Choroid plexus epithelial cell (primary cell): ENCODE data around the gene LEMD2.
A peak's percentile ranks its signal among the peaks of the same experiment; 100 is the strongest.

ENCODE experiments used
- DNase-seq: peaks from one replicate; pipeline ENCODE4 v3.0.0-alpha.2; 2010; ENCODE audit warnings: low read depth
- H3K4me3 ChIP-seq: 2 replicates; pipeline ENCODE4 v1.5.1; 2011; ENCODE audit warnings: low read depth, mild to moderate bottlenecking, control low read depth, low read length, moderate library complexity
- TF ChIP-seq, protein P1 (sequence below): conservative IDR thresholded peaks from 2 replicates; pipeline ENCODE4 v1.5.1; 2011; ENCODE audit warnings: low read depth, mild to moderate bottlenecking, control low read depth, inconsistent platforms, low read length, moderate library complexity

The LEMD2 gene

DNA sequence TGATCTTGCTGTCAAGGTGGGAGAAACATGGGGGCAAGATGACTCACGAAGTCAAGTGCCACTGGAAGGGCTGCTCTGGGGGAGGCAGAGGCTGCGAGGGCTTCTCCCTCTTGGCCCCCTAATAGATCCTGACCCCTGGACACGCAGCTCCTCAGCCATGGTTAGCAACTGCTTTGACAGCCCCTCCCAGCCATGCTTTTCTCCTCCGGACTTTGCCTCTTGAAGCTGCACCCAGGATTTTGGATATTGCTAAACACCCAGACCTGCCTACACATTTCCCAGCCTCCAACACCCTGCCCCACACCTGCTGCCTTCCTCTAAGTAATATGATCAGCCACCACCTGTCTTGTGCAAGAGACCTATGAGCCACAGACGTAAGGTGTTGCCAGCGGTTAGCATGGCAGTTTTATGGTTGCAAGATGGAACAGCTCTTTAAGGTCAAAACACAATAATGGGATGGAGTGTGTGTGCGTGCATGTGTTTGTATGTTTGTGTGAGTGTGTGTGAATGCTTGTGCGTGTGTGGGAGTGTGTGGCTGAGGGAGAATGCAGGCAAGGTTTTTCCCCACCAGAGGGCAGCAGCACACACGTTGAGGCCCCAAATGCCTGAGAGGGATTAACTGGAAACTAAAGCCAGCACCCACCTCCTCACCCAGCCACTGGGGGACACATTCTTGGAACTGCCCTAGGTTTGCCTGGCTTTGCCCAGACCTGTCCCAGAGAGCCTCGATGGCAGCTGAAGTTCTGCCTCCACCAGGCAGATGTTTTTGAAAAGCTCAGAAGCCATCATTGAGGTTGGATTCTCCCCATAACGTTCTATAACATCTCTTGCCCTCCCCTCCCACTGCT lies 44.7 kb downstream of the LEMD2 start:
- H3K4me3 ChIP-seq: no peak overlapping the region
- peak; percentile 81 for DNase-seq
- TF ChIP-seq, protein P1, sequence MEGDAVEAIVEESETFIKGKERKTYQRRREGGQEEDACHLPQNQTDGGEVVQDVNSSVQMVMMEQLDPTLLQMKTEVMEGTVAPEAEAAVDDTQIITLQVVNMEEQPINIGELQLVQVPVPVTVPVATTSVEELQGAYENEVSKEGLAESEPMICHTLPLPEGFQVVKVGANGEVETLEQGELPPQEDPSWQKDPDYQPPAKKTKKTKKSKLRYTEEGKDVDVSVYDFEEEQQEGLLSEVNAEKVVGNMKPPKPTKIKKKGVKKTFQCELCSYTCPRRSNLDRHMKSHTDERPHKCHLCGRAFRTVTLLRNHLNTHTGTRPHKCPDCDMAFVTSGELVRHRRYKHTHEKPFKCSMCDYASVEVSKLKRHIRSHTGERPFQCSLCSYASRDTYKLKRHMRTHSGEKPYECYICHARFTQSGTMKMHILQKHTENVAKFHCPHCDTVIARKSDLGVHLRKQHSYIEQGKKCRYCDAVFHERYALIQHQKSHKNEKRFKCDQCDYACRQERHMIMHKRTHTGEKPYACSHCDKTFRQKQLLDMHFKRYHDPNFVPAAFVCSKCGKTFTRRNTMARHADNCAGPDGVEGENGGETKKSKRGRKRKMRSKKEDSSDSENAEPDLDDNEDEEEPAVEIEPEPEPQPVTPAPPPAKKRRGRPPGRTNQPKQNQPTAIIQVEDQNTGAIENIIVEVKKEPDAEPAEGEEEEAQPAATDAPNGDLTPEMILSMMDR: peak; percentile 98

DNA sequence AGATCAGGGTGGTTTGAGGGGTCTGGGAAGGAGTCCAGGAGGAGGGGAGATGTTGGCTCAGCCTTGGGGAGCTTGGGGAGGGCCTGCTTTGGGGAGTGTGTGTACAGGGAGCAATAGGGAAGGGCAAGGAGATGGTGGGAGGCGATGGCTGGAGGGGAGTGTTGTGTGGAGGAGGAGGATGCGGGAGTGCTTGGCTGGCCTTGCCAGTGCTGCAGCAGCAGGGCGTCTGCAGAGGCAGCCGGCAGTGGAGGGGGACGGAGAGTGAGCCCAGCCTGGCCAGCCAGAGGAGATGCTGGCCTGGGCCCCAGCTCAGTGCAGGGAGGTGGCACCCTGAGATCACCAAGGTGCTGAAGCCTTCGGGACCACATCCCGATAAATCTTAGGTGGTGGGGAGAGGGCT lies 46.1 kb downstream of the LEMD2 start:
- TF ChIP-seq, protein P1: no peak
- no peak for DNase-seq

DNA sequence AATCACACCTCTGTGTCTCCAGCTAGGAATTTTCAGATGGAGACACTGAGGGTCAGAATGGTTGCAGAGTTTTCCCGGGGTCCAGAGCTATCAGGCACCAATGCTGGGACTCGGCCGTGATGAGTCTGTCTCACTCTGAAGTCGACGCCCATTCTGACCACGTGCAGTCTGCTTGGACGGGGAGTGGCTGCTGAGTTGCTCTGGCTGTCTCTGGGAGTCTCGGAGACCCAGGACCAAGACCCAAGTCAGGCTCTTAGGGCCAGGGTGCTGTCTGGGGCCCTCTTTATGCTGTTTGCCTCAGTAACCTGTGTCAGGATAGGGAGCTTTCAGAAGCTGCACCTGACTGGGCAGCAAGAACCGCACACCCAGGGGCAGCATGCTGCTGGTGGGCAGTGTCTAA lies 46.8 kb downstream of the LEMD2 start:
- DNase-seq: no peak
- no peak overlapping the region for H3K4me3 ChIP-seq
- TF ChIP-seq, protein P1: no peak

More for the DNA sequence above, 46.1 kb downstream of the LEMD2 start:
- no peak overlapping the region for H3K4me3 ChIP-seq

DNA sequence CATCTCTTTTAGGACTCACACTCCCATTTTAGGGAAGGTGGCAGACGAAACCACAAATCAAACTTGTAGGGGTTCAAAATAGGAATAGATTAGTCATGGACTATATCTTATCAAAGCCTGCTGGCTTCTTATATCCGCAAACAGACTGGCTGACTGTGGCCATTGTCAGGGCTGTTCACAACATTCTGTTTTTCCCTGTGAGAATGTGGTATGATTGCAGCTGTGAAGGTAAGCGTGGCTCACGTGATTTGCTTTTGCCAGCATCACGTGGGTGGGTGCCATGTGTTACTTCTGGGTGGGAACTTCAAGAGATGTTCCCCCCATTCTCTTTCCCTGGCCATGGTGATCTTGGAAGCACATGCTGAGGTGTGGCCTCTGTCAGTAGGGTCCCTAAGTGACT lies 48.1 kb downstream of the LEMD2 start:
- no peak for DNase-seq
- TF ChIP-seq, protein P1: no peak
- H3K4me3 ChIP-seq: no peak overlapping the region

DNA sequence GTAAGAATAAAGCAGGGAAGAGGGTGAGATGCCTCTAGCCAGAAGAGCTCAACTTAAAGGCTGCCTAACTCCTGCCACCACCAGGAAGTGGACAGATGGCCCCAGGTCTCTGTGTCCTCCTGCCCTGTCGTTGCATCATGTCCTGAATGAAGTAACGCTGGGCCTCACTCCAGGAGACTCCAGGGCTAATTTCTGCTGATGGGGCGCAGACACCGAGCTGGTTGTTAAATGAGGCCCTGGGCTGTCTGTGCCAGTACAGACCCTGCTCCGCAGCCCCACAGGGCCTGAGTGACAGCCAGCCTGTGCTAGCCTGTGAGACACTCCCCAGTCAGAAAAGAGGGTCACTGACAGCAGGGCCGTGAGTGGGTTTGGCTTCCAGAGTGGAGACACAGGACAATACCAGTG lies 48.7 kb downstream of the LEMD2 start:
- no peak overlapping the region for H3K4me3 ChIP-seq
- DNase-seq: no peak
- TF ChIP-seq, protein P1: no peak

DNA sequence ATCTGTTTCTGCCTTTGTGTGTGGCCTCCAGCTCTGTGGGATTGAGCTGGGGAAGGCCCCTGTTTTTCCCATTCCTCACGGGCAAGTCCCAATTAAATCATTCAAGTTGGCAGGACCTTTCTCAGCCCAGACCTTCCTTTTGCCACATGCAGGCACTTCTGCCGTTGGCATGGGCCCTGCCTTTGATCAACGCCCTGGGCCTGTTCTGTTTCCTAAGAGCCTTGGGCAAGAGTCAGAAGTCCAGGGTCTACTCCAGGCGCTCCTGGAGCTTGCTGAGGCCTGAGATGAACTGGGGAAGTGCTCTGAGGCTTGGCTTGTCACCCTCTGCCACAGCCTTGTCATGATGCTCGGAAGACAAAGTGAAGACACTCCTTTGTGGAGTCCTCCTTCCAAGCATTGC lies 49.4 kb downstream of the LEMD2 start:
- DNase-seq: no peak
- TF ChIP-seq, protein P1: no peak
- H3K4me3 ChIP-seq: no peak overlapping the region

DNA sequence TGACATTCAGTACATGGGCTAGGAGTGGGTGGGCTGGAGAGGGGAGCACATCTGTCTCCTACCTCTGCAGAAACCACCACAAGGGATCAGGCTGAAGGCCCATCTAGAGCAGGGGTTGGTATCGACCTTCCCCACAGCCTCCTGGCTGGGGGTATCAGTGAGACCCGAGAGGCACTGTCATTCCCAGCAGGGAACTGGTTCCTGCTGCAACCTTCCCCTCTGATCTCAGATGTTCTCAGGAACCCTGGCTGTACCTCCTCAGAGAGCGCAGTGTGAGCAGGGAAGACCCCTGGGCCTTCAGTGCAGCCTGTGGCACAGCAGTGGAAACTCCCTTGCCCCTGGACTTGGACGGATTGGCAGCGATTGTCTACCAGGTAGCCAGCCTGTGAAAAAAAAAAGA lies 50.1 kb downstream of the LEMD2 start:
- TF ChIP-seq, protein P1: no peak
- no peak for DNase-seq
- no peak overlapping the region for H3K4me3 ChIP-seq
